HFF-Myc (cell line): ENCODE data around the gene MFAP3L.

Experiments used
- DNase-seq: peaks from one replicate; pipeline ENCODE4 v3.0.0-alpha.2; 2011; ENCODE audit warnings: low read depth; ENCODE audit errors: extremely low read depth
- H3K4me3 ChIP-seq: replicated peaks from 2 replicates; pipeline ENCODE4 v1.5.1; 2011; ENCODE audit warnings: low read depth, mild to moderate bottlenecking, control low read depth, low read length
- CTCF ChIP-seq: IDR thresholded peaks from 2 replicates; pipeline ENCODE4 v1.5.1; 2012; ENCODE audit warnings: mild to moderate bottlenecking, low read depth, low read length, control low read depth; ENCODE audit errors: missing control alignments

Gene MFAP3L

DNA sequence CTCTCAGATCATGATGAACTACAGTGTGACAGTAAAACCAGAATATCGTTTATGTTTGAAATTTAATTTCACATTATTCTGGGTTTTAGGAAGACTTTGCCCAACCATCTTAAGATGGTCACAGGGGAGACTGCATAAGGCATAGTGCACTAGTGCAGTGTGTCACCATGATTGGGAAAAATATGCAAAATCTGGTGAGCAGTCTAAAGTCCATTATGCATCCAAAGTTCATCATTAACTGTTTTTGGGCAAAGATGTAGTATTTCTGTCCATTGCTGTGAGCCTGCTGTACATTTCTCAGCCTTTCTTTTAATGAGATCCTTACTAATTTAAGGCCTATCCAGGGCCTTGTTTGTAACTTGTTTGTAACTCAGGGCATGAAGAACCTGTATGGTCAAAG lies 11.3 kb upstream of the MFAP3L start:
- DNase-seq, result no peak
- TF ChIP-seq CTCF, result no peak
- no peak overlapping the region for H3K4me3 ChIP-seq

DNA sequence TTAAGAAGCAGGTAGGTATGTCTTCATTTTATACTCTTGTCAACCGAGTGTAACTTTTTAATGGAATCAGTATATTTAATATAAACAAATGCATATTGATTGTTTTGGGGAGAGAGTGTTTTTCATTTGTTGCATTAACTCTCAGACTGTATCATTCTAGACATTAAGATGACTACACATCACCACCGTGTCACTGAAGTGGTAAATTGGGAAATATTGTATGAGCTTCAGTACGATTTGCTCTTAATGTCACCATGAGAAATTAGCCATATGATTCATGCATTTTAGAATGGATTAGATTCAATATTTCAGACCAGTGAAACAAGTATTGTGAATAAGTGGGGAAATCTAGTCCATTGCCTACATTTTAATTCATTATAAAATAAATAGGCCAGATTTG lies 9.7 kb upstream of the MFAP3L start:
- no peak for DNase-seq
- no peak for TF ChIP-seq CTCF
- no peak overlapping the region for H3K4me3 ChIP-seq

DNA sequence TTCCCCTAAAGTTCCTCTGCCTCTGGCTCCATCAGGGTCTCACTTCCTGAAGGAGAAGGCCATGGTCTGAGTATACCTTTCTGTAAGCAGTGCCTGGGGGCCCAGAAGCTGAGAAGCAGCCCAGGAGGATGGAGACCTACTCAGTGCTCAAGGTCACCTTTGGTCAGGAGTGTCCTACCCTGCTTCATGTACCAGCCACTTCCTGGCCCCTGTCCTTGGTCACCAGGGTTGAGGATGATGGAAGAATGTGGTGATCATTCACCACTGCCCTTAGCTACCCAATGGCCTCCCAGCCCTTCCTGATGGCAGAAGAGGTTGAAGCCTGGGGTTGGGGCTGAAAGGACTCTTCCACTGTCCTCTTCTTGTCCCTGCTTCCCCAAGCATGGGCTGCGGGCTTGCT lies 9.0 kb upstream of the MFAP3L start:
- TF ChIP-seq CTCF, result no peak
- no peak for DNase-seq

DNA sequence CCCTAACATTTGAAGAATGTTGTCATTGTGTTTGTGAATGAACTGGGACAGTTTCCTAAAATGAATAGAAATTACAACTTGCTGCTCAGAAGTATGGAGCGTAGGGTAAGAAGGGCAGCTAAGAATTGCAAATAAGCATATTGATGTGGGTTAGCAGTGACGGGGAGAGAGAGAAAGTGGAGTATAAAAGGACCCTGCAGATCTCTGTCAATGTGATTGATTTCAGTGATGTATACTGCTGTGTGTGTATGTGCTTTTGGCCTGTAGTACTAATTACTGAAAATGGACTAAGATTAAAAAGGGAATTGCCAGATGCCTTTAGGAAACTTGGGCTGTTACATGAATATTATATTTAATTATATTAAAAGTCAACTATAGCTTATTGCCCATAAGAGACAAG lies 7.8 kb upstream of the MFAP3L start:
- no peak for DNase-seq
- no peak overlapping the region for H3K4me3 ChIP-seq
- TF ChIP-seq CTCF, result no peak

More for the DNA sequence above, 9.0 kb upstream of the MFAP3L start:
- H3K4me3 ChIP-seq, result no peak overlapping the region

- no peak overlapping the region for H3K4me3 ChIP-seq
- DNase-seq, result no peak
- TF ChIP-seq CTCF, result no peak
These were observed 3.9 kb upstream of the MFAP3L start for GRCh38 chr4:170030121-170030520.

GRCh38 chr4:170027181-170027829 lies 1.1 kb upstream of the MFAP3L start:
- peak; percentile 83 for DNase-seq
- H3K4me3 ChIP-seq, result peak overlapping the region; percentile 60
- TF ChIP-seq CTCF, result no peak

DNA sequence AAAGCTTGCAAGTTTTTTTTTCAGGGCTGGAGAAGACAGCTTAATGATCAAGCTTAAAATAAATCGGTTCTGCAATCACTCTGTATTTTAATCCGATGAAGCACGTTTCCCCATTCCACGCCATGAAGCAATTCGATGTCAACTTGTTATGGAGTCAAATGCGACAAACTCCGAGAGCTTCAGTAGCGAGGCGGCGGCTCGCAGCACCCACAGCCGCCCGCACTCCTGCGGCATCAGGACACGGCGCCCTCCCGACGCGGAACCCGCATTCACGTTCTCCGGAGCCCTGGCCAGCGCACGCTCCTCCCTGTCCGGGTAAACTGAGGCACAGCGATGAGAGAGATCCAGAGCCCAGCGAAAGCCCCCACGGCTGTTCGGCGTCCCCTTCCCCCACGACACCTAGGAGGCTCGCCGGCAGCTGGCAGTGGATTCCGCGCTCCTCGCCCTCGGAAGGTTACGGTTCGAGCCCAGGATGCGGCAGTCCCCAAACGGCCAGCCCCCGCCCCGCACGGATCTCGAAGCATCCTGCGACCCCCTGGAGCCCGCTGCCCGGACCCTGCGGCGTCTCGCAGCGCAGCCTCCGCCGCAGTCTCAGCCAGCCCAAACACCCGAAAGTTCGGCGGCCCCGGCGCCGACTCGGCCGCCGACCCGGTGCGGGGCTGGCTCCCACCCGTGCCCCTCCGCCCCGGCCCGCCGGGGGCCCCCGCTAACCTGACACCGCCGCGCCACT lies 507 bp downstream of the MFAP3L start:
- no peak for DNase-seq
- peak overlapping the region; percentile 30 for H3K4me3 ChIP-seq
- TF ChIP-seq CTCF, result no peak
